HepG2 (cell line): Measurements from ENCODE around the gene HELZ. TPM values are rescaled to one million over a fixed set of nuclear protein-coding genes. Genes with fewer than 3 reads are reported as not detected.

ENCODE experiments used
- ATAC-seq: fragments of 200-7000 bp; cut with Tn5 transposase; 3 replicates; pipeline ENCODE4 v1.9.1; 2020; ENCODE audit warnings: mild to moderate bottlenecking, moderate library complexity
- BruUV-seq: library from RNA; stranded (reverse); fragments of 400-500 nt; replicated peaks from 2 replicates; lab custom pipeline; 2021; lab: Mats Ljungman, UMichigan
- CTCF ChIA-PET: fragments of 300-600 bp; formaldehyde crosslinking; extraction: SDS; loops from one replicate; lab custom pipeline; 2021; ENCODE audit warnings: low total read pairs, inconsistent platforms, low intra/inter-chr PET ratio; lab: Yijun Ruan, JAX
- POLR2A ChIA-PET: fragments of 350-600 bp; sonication (Branson Sonifier 250); formaldehyde crosslinking; loops from one replicate; lab custom pipeline; 2020; ENCODE audit warnings: antibody characterized with exemption, inconsistent platforms; lab: Yijun Ruan, JAX
- DNase-seq: peaks from one replicate; pipeline ENCODE4 v3.0.0-alpha.2; 2015; ENCODE audit warnings: low spot score
- FAIRE-seq: peaks from 3 replicates; lab custom pipeline; 2011; peaks lifted over from hg19 to GRCh38; lab: Jason Lieb, UNC
- H2AFZ ChIP-seq: one replicate; pipeline ENCODE4 v1.6.1; 2011; ENCODE audit warnings: low read length, inconsistent platforms
- H3K27ac ChIP-seq: fragments of 300-600 bp; 3 replicates; pipeline ENCODE4 v1.8.0; 2011; ENCODE audit warnings: mixed run types, mild to moderate bottlenecking, mixed read lengths, low read length, inconsistent platforms; ENCODE audit not compliant: insufficient read depth; ENCODE audit errors: extremely low read length
- H3K27me3 ChIP-seq, 2 experiments: fragments of 200-600 bp in 1 of 2; 2 replicates in 1 of 2; 3 replicates in 1 of 2; pipeline versions ENCODE4 v1.6.0 to v1.8.0; 2011; ENCODE audit warnings: low read length in 2 of 2, mild to moderate bottlenecking in 2 of 2, moderate library complexity in 2 of 2, inconsistent platforms in 1 of 2; ENCODE audit not compliant: insufficient read depth in 2 of 2, control insufficient read depth in 1 of 2
- H3K36me3 ChIP-seq, 2 experiments: fragments of 200-600 bp in 1 of 2; replicated peaks in 1 of 2; 2 replicates in 1 of 2; 3 replicates in 1 of 2; pipeline versions ENCODE4 v1.5.1 to v1.8.0; 2011; ENCODE audit warnings: low read length in 2 of 2, inconsistent platforms in 1 of 2; ENCODE audit not compliant: insufficient read depth in 2 of 2, control insufficient read depth in 1 of 2
- H3K4me1 ChIP-seq: 2 replicates; pipeline ENCODE4 v1.5.1; 2012; ENCODE audit warnings: low read length, inconsistent platforms; ENCODE audit not compliant: insufficient read depth
- H3K4me2 ChIP-seq: 2 replicates; pipeline ENCODE4 v1.6.0; 2011; ENCODE audit warnings: low read depth, low read length, inconsistent platforms
- H3K4me3 ChIP-seq, 3 experiments: fragments of 200-600 bp in 1 of 3; sonication (generic), shearing (Covaris generic) in 1 of 3; replicated peaks in 1 of 3; 2 replicates each; pipeline ENCODE4 v1.5.1; 2011 to 2016; ENCODE audit warnings: low read length in 3 of 3, inconsistent platforms in 2 of 3, low read depth in 2 of 3, mild to moderate bottlenecking in 2 of 3, control low read depth in 1 of 3, mixed read lengths in 1 of 3; ENCODE audit not compliant: insufficient read depth in 1 of 3
- H3K79me2 ChIP-seq: one replicate; pipeline ENCODE4 v1.6.1; 2011; ENCODE audit warnings: low read length, inconsistent platforms; ENCODE audit not compliant: insufficient read depth
- H3K9ac ChIP-seq: 2 replicates; pipeline ENCODE4 v1.6.0; 2011; ENCODE audit warnings: mild to moderate bottlenecking, low read depth, low read length, inconsistent platforms; ENCODE audit not compliant: insufficient read depth
- H3K9me3 ChIP-seq: 2 replicates; pipeline ENCODE4 v1.5.1; 2012; ENCODE audit warnings: mild to moderate bottlenecking, low read length
- H4K20me1 ChIP-seq: 2 replicates; pipeline ENCODE4 v1.6.0; 2011; ENCODE audit warnings: inconsistent platforms, mild to moderate bottlenecking, low read length, moderate library complexity; ENCODE audit not compliant: insufficient read depth
- ADNP ChIP-seq: sonication (generic); formaldehyde crosslinking; IDR thresholded peaks from 2 replicates; pipeline ENCODE4 v1.4.0; 2020; ENCODE audit warnings: missing genetic modification reagents
- ARID5B ChIP-seq: IDR thresholded peaks from 2 replicates; pipeline ENCODE4 v1.4.0; 2020; ENCODE audit warnings: mild to moderate bottlenecking, missing genetic modification reagents
- ARNT ChIP-seq: fragments of 450-650 bp; IDR thresholded peaks from 2 replicates; pipeline ENCODE4 v1.6.1; 2017
- ATF6 ChIP-seq: sonication (generic); formaldehyde crosslinking; conservative IDR thresholded peaks from 2 replicates; pipeline ENCODE4 v1.4.0; 2020; ENCODE audit warnings: missing genetic modification reagents
- FOXK2 ChIP-seq: fragments of 450-650 bp; IDR thresholded peaks from 2 replicates; pipeline ENCODE4 v1.6.1; 2016
- HOXA3 ChIP-seq: sonication (generic); formaldehyde crosslinking; IDR thresholded peaks from 2 replicates; pipeline ENCODE4 v1.5.0; 2020; ENCODE audit warnings: missing genetic modification reagents
- MED1 ChIP-seq: sonication (generic); formaldehyde crosslinking; IDR thresholded peaks from 2 replicates; pipeline ENCODE4 v1.4.0; 2020; ENCODE audit warnings: missing genetic modification reagents
- TRIM22 ChIP-seq: fragments of 450-650 bp; IDR thresholded peaks from 2 replicates; pipeline ENCODE4 v1.6.1; 2017
- ZBTB34 ChIP-seq: sonication (generic); formaldehyde crosslinking; IDR thresholded peaks from 2 replicates; pipeline ENCODE4 v1.8.0; 2022; ENCODE audit warnings: mild to moderate bottlenecking, missing genetic modification reagents
- ZFX ChIP-seq: sonication (generic); formaldehyde crosslinking; IDR thresholded peaks from 2 replicates; pipeline ENCODE4 v1.4.0; 2020; ENCODE audit warnings: mild to moderate bottlenecking, low read depth, missing genetic modification reagents, moderate library complexity
- ZNF503 ChIP-seq: sonication (generic); formaldehyde crosslinking; IDR thresholded peaks from 2 replicates; pipeline ENCODE4 v1.4.0; 2020; ENCODE audit warnings: missing genetic modification reagents
- ZNF614 ChIP-seq: IDR thresholded peaks from 2 replicates; pipeline ENCODE4 v1.6.1; 2018; ENCODE audit warnings: missing biosample characterization, missing genetic modification reagents, inconsistent platforms, borderline replicate concordance
- ZNF644 ChIP-seq: IDR thresholded peaks from 2 replicates; pipeline ENCODE4 v1.6.1; 2016; ENCODE audit warnings: low read depth
- ZNF816 ChIP-seq: sonication (generic); formaldehyde crosslinking; IDR thresholded peaks from 2 replicates; pipeline ENCODE4 v1.8.0; 2022; ENCODE audit warnings: missing genetic modification reagents, mild to moderate bottlenecking, borderline replicate concordance
- ZSCAN22 ChIP-seq: sonication (generic); formaldehyde crosslinking; IDR thresholded peaks from 2 replicates; pipeline ENCODE4 v1.4.0; 2020; ENCODE audit warnings: mild to moderate bottlenecking, missing genetic modification reagents
- WGBS: methylation state at CpG from one replicate; pipeline ENCODE4 v1.1.6; 2017; ENCODE audit warnings: low lambda C conversion rate; 5-methylcytosine and 5-hydroxymethylcytosine counted together
- in situ Hi-C: cut with HindIII; loops from 2 replicates; pipeline ENCODE4 v1.10.0; 2017; ENCODE audit warnings: low pct_unique_long_range_greater_than_20kb; ENCODE audit not compliant: extremely low pct_ligation_motif_present
- intact Hi-C: fragments of 100-400 bp; cut with micrococcal nuclease; formaldehyde crosslinking; loops from one replicate; pipeline ENCODE4 v1.10.0; 2022; ENCODE audit not compliant: unreplicated experiment
- polyA plus RNA-seq, 8 experiments: library from polyadenylated mRNA; depleted of rRNA in 3 of 8; stranded (reverse) in 7 of 8; unstranded in 1 of 8; fragments of >200 nt; fragmentation: Illumina TruSeq in 4 of 8; extraction: Trizol in 4 of 8; gene quantifications; 2 replicates each; pipeline versions ENCODE4 v1.2.1 to v1.2.3, GENCODE V29; 2011 to 2016; ENCODE audit warnings: low read depth in 4 of 8, missing spikeins in 1 of 8, mixed read lengths in 1 of 8; ENCODE audit not compliant: insufficient read depth in 1 of 8
- total RNA-seq, 5 experiments: library from RNA; depleted of rRNA; stranded (reverse); fragments of >200 nt; fragmentation: Illumina TruSeq; extraction: Trizol; gene quantifications; 2 replicates each; pipeline ENCODE4 v1.2.3, GENCODE V29; 2016; ENCODE audit warnings: low read depth in 1 of 5

The HELZ gene
- total and polyA plus RNA-seq, 2 of the 13 experiments (the other 11 are each of a cell fraction or from before 2014, with no cell fraction given): 35.3 to 52.4 TPM

- Histone ChIP-seq H2AFZ (peak overlapping the region; percentile 48), H3K4me3 (peak overlapping the region in 1 of 3 experiments; percentile 19; a peak in 2 of 6 replicates), H3K9ac (peak overlapping the region; percentile 18; the same call in 1 of the 2 replicates), H3K4me1 (peaks cover 21% of the 10 kb centered on the region), H3K9me3 (no peaks in the 10 kb centered on the region), H3K27me3 (no peaks in the 10 kb centered on the region), H3K4me2 (peak overlapping the region; percentile 65), H4K20me1 (no peaks in the 10 kb centered on the region), H3K27ac (peak overlapping the region; percentile 48), H3K36me3 (no peaks in the 10 kb centered on the region), H3K79me2 (no peaks in the 10 kb centered on the region)
- CTCF ChIA-PET: no interaction called here
- intact Hi-C loops (no loop called here), in situ Hi-C loops (no loop called here)
- ATAC-seq: peak; percentile 89
- peak; percentile 74 for DNase-seq
- no TSS peak for BruUV-seq
- 5% methylated on average over 6 of the region's 6 CpGs for WGBS
- POLR2A ChIA-PET: interaction anchor here (0.5 to 1.5 kb wide), 2 partner anchors 33 to 461 kb away, joined by 3 to 4 read pairs; no protein-coding TSS in a partner anchor
- peak; percentile 75 for FAIRE-seq
- TF ChIP-seq MED1 (CRISPR knock-in tag) (peak; percentile 46; the same call in 1 of the 2 replicates), HOXA3 (peak; percentile 63), ZNF503 (no peak), ADNP (CRISPR knock-in tag) (no peak), ZNF614 (CRISPR knock-in tag) (peak; percentile 55; the same call in 1 of the 2 replicates), ZNF816 (CRISPR knock-in tag) (no peak), ZBTB34 (peak; percentile 64; the same call in 1 of the 2 replicates), ZFX (CRISPR knock-in tag) (peak; percentile 80), ATF6 (CRISPR knock-in tag) (no peak), ARID5B (CRISPR knock-in tag) (peak; percentile 61), ZSCAN22 (CRISPR knock-in tag) (no peak), FOXK2 (no peak), ZNF644 (CRISPR knock-in tag) (0 out of 2 replicates have a peak, but pooled peaks have one; percentile 59), TRIM22 (no peak), ARNT (no peak)
Measured at GRCh38 chr17:67280279-67280678, 35.3 kb upstream of the HELZ start.
